ENCODE measurements around the gene FERMT3.

The FERMT3 gene

GRCh38 chr11:64165481-64165841 is 41.1 kb upstream of the FERMT3 start:
- Histone ChIP-seq H3K9me3 (ENCODE audit: control extremely low read depth in 1 of 5, control insufficient read depth in 4 of 5, insufficient read depth in 2 of 5, low read depth in 1 of 5, low read length in 4 of 5) (no peaks in the 10 kb centered on the region), H3K4me3 (ENCODE audit: control insufficient read depth in 1 of 7, extremely low read depth in 1 of 7, insufficient read depth in 4 of 7, low read depth in 2 of 7, low read length in 6 of 7) (peak overlapping the region; percentile 47 to 81 (median 66)), H3K27ac (ENCODE audit: insufficient read depth in 1 of 2, low read depth in 1 of 2, low read length in 2 of 2, poor library complexity in 1 of 2, severe bottlenecking in 2 of 2) (no peak overlapping the region), H3K36me3 (ENCODE audit: control insufficient read depth in 4 of 4, insufficient read depth in 4 of 4, low read length in 3 of 4) (peaks cover 0 to 2% (median 0%) of the 10 kb centered on the region in 4 experiments), H3K4me1 (ENCODE audit: control extremely low read depth in 1 of 4, control insufficient read depth in 4 of 4, insufficient read depth in 4 of 4, low read length in 3 of 4) (peaks cover 0 to 21% (median 16%) of the 10 kb centered on the region in 4 experiments), H3K27me3 (replicated peaks in 2 of 5; ENCODE audit: control insufficient read depth in 4 of 5, insufficient read depth in 5 of 5, low read length in 4 of 5) (no peaks in the 10 kb centered on the region)
- peak in 1 of 3 donors; percentile 40 for DNase-seq
- ChIA-PET POLR2A (no interaction called here), CTCF (interaction anchor here (1.2 to 5.4 kb wide), 5 partner anchors 14 to 138 kb away, joined by 3 to 38 read pairs (median 4); no protein-coding TSS in a partner anchor)
- 2% methylated on average over 21 of the region's 32 CpGs for WGBS (ENCODE audit: insufficient coverage)

DNA sequence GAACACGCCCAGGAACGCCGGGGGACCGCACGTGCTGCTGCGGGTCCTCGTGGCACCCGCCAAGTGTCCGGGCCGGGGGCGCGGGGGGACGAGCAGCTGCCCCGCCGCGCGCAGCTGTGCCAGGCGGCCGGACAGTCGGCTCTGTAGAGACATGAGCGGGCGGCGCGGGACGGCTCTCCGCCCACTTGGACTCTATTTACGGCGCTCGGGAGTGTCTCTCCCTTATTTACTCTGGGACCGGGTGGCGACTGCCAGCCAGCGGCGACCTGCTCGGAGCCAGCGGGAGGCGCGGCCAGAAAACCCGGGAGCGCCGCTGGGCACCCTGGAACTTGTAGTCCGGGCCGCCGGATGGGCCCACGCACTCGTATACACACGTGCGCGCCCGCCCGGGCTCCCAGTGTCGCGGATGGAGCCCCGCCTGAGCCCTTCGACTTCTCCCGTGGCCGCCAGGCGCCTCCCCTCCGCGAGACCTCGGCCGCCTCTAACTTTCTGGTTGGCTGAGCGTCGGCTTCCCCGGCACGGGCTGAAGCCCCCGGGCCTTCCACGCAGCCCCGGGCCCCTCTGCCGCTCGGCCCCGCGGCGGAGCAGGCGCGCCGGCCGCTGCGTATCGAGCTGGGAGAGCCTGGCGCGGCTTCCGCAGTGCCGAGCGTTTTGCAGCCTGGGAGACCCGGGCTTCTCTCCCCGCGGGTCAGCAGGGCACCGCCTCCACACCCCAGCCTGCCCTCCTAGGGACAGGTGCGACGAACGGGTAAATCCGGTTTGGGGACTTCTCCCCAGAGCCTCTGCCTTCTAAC is 40.5 kb upstream of the FERMT3 start, which contains the start of gene MACROD1:
TSS of gene MACROD1 (minus strand) at position 272 of the 794 bp plus-strand sequence. CDS start at position 153, 119 bp downstream.
- Histone ChIP-seq H3K27me3 (replicated peaks in 2 of 5; ENCODE audit: control insufficient read depth in 4 of 5, insufficient read depth in 5 of 5, low read length in 4 of 5) (no peaks in the 10 kb centered on the region), H3K9me3 (ENCODE audit: control extremely low read depth in 1 of 5, control insufficient read depth in 4 of 5, insufficient read depth in 2 of 5, low read depth in 1 of 5, low read length in 4 of 5) (no peaks in the 10 kb centered on the region), H3K4me1 (ENCODE audit: control extremely low read depth in 1 of 4, control insufficient read depth in 4 of 4, insufficient read depth in 4 of 4, low read length in 3 of 4) (peaks cover 0 to 21% (median 16%) of the 10 kb centered on the region in 4 experiments), H3K36me3 (ENCODE audit: control insufficient read depth in 4 of 4, insufficient read depth in 4 of 4, low read length in 3 of 4) (peaks cover 0 to 2% (median 0%) of the 10 kb centered on the region in 4 experiments), H3K27ac (ENCODE audit: insufficient read depth in 1 of 2, low read depth in 1 of 2, low read length in 2 of 2, poor library complexity in 1 of 2, severe bottlenecking in 2 of 2) (peak within 1 kb of the TSS in 1 of 2 experiments; percentile 54), H3K4me3 (ENCODE audit: control insufficient read depth in 1 of 7, extremely low read depth in 1 of 7, insufficient read depth in 4 of 7, low read depth in 2 of 7, low read length in 6 of 7) (peak within 1 kb of the TSS; percentile 47 to 81 (median 66))
- peak; percentile 61 to 79 (median 70) for DNase-seq
- ChIA-PET POLR2A (interaction anchor here (1.5 kb wide), 1 partner anchor 20 kb away, joined by 5 read pairs; the partner anchor contains the start of gene STIP1), CTCF (interaction anchor here (0.7 to 5.4 kb wide), 5 partner anchors 14 to 138 kb away, joined by 3 to 38 read pairs (median 4); partner anchors contain the start of gene STIP1)
- under 1% methylated on average over 85 of the region's 92 CpGs for WGBS (ENCODE audit: insufficient coverage)

DNA sequence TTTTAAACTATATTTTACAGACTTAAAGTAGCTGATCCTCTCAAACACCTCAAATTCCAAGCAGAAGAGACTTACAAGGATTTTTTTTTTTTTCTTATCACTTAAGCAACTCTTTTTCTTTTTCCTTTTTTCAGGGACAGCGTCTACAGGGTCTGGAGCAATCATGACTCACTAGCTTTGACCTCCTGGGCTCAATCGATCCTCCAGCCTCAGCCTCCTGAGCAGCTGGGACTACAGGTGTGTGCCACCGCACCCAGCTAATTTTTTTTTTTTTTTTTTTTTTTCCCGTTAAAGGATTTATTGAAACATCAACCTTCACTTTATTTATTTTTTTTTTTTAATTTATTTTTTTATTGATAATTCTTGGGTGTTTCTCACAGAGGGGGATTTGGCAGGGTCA is 36.1 kb upstream of the FERMT3 start:
- Histone ChIP-seq H3K4me3 (ENCODE audit: control insufficient read depth in 1 of 7, extremely low read depth in 1 of 7, insufficient read depth in 4 of 7, low read depth in 2 of 7, low read length in 6 of 7) (no peak overlapping the region), H3K27ac (ENCODE audit: insufficient read depth in 1 of 2, low read depth in 1 of 2, low read length in 2 of 2, poor library complexity in 1 of 2, severe bottlenecking in 2 of 2) (no peak overlapping the region), H3K9me3 (ENCODE audit: control extremely low read depth in 1 of 5, control insufficient read depth in 4 of 5, insufficient read depth in 2 of 5, low read depth in 1 of 5, low read length in 4 of 5) (peaks cover 0 to 2% (median 0%) of the 10 kb centered on the region in 5 experiments), H3K36me3 (ENCODE audit: control insufficient read depth in 4 of 4, insufficient read depth in 4 of 4, low read length in 3 of 4) (no peaks in the 10 kb centered on the region), H3K27me3 (replicated peaks in 2 of 5; ENCODE audit: control insufficient read depth in 4 of 5, insufficient read depth in 5 of 5, low read length in 4 of 5) (no peaks in the 10 kb centered on the region), H3K4me1 (ENCODE audit: control extremely low read depth in 1 of 4, control insufficient read depth in 4 of 4, insufficient read depth in 4 of 4, low read length in 3 of 4) (peaks cover 0 to 13% (median 9%) of the 10 kb centered on the region in 4 experiments)
- 92% methylated on average over 1 of the region's 4 CpGs for WGBS (ENCODE audit: insufficient coverage)
- POLR2A ChIA-PET: no interaction called here
- no peak for DNase-seq
- CTCF ChIA-PET: interaction anchor here (1.0 kb wide), 1 partner anchor 15 kb away, joined by 3 read pairs; the partner anchor contains the start of gene STIP1

DNA sequence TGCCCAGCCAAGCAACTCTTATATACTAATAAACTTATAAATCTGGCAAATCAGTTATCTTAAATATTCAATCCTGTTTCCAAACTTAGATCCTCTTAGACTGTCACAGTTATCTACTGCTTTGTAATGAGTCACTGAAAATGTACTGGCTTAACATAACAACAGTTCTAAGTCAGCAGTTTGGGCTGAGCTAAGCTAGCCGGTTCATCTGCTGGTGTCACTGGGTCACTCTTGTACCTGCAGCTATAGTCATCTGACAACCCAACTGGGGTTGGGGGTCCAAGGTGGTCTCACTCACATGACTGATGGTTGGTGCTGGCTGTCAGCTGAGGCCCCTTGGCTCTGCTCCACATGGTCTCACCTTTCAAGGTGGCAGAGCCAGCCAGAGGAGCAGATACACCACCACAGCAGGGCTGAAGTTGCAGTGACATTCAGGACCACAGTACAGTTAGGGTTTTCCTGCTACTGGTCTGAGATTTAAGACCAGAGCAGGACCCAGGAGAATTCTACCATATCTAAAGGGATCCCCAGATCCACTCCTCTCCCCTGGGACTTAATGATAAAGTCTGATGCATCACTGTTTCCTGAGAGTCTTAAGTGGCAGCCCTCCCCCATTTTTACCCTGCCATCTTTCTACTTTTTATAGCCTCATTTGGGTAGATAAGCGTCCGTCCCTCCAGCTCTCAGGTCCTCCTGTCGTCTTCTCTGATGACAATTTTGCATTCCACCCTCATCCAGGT is 32.7 kb upstream of the FERMT3 start:
- POLR2A ChIA-PET: no interaction called here
- 100% methylated on average over 4 of the region's 4 CpGs for WGBS (ENCODE audit: insufficient coverage)

DNA sequence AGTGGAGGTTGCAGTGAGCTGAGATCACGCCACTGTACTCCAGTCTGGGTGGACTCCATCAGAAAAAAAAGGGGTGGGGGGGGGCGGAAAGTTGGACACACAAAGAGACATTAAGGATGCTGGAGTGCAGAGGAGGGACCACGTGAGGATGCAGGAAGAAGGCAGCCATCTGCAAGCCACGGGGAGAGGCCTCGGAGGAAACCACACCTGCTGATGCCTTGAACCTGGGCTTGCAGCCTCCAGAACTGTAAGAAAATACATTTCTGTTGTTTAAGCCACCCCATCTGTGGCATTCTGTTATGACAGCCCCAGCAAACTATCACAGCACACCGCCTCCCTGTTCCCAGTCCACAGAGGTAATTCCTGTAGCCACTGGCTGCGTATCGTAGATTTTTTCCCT is 29.8 kb upstream of the FERMT3 start:
- peaks cover 0 to 2% (median 0%) of the 10 kb centered on the region in 5 experiments for H3K9me3 ChIP-seq (ENCODE audit: control extremely low read depth in 1 of 5, control insufficient read depth in 4 of 5, insufficient read depth in 2 of 5, low read depth in 1 of 5, low read length in 4 of 5)
- no peak for DNase-seq
- no peak overlapping the region for H3K27ac ChIP-seq (ENCODE audit: insufficient read depth in 1 of 2, low read depth in 1 of 2, low read length in 2 of 2, poor library complexity in 1 of 2, severe bottlenecking in 2 of 2)
- ChIA-PET CTCF (interaction anchor here (0.6 kb wide), 1 partner anchor 190 kb away, joined by 3 read pairs; no protein-coding TSS in a partner anchor), POLR2A (no interaction called here)
- H3K27me3 ChIP-seq (replicated peaks in 2 of 5; ENCODE audit: control insufficient read depth in 4 of 5, insufficient read depth in 5 of 5, low read length in 4 of 5): no peaks in the 10 kb centered on the region
- peaks cover 0 to 10% (median 0%) of the 10 kb centered on the region in 4 experiments for H3K36me3 ChIP-seq (ENCODE audit: control insufficient read depth in 4 of 4, insufficient read depth in 4 of 4, low read length in 3 of 4)
- H3K4me3 ChIP-seq (ENCODE audit: control insufficient read depth in 1 of 7, extremely low read depth in 1 of 7, insufficient read depth in 4 of 7, low read depth in 2 of 7, low read length in 6 of 7): no peak overlapping the region
- 62% methylated on average over 5 of the region's 8 CpGs for WGBS (ENCODE audit: insufficient coverage)
- peaks cover 3 to 12% (median 6%) of the 10 kb centered on the region in 4 experiments for H3K4me1 ChIP-seq (ENCODE audit: control extremely low read depth in 1 of 4, control insufficient read depth in 4 of 4, insufficient read depth in 4 of 4, low read length in 3 of 4)

More for the DNA sequence above, 32.7 kb upstream of the FERMT3 start:
- no peak overlapping the region for H3K27ac ChIP-seq (ENCODE audit: insufficient read depth in 1 of 2, low read depth in 1 of 2, low read length in 2 of 2, poor library complexity in 1 of 2, severe bottlenecking in 2 of 2)
- no peaks in the 10 kb centered on the region for H3K4me1 ChIP-seq (ENCODE audit: control extremely low read depth in 1 of 4, control insufficient read depth in 4 of 4, insufficient read depth in 4 of 4, low read length in 3 of 4)
- CTCF ChIA-PET: interaction anchor here (0.6 to 1.4 kb wide), 3 partner anchors 12 to 99 kb away, joined by 3 to 4 read pairs (median 3); partner anchors contain the start of gene STIP1
- no peaks in the 10 kb centered on the region for H3K27me3 ChIP-seq (replicated peaks in 2 of 5; ENCODE audit: control insufficient read depth in 4 of 5, insufficient read depth in 5 of 5, low read length in 4 of 5)
- H3K9me3 ChIP-seq (ENCODE audit: control extremely low read depth in 1 of 5, control insufficient read depth in 4 of 5, insufficient read depth in 2 of 5, low read depth in 1 of 5, low read length in 4 of 5): peaks cover 0 to 2% (median 0%) of the 10 kb centered on the region in 5 experiments
- no peak overlapping the region for H3K4me3 ChIP-seq (ENCODE audit: control insufficient read depth in 1 of 7, extremely low read depth in 1 of 7, insufficient read depth in 4 of 7, low read depth in 2 of 7, low read length in 6 of 7)
- DNase-seq: no peak
- H3K36me3 ChIP-seq (ENCODE audit: control insufficient read depth in 4 of 4, insufficient read depth in 4 of 4, low read length in 3 of 4): no peaks in the 10 kb centered on the region

- peaks cover 0 to 10% (median 0%) of the 10 kb centered on the region in 4 experiments for H3K36me3 ChIP-seq (ENCODE audit: control insufficient read depth in 4 of 4, insufficient read depth in 4 of 4, low read length in 3 of 4)
- H3K4me3 ChIP-seq (ENCODE audit: control insufficient read depth in 1 of 7, extremely low read depth in 1 of 7, insufficient read depth in 4 of 7, low read depth in 2 of 7, low read length in 6 of 7): no peak overlapping the region
- H3K27me3 ChIP-seq (replicated peaks in 2 of 5; ENCODE audit: control insufficient read depth in 4 of 5, insufficient read depth in 5 of 5, low read length in 4 of 5): no peaks in the 10 kb centered on the region
- H3K27ac ChIP-seq (ENCODE audit: insufficient read depth in 1 of 2, low read depth in 1 of 2, low read length in 2 of 2, poor library complexity in 1 of 2, severe bottlenecking in 2 of 2): no peak overlapping the region
- ChIA-PET CTCF (no interaction called here), POLR2A (no interaction called here)
- H3K4me1 ChIP-seq (ENCODE audit: control extremely low read depth in 1 of 4, control insufficient read depth in 4 of 4, insufficient read depth in 4 of 4, low read length in 3 of 4): peaks cover 3 to 16% (median 8%) of the 10 kb centered on the region in 4 experiments
- WGBS (ENCODE audit: insufficient coverage): no CpG with 5 or more reads among the region's 1 CpG
- DNase-seq: no peak
- H3K9me3 ChIP-seq (ENCODE audit: control extremely low read depth in 1 of 5, control insufficient read depth in 4 of 5, insufficient read depth in 2 of 5, low read depth in 1 of 5, low read length in 4 of 5): peaks cover 0 to 2% (median 0%) of the 10 kb centered on the region in 5 experiments
These were observed 28.3 kb upstream of the FERMT3 start for GRCh38 chr11:64178203-64178602.
